T-cell (primary cell): Measurements from ENCODE around the gene C19orf47. TPM values are rescaled to one million over a fixed set of nuclear protein-coding genes. Genes with fewer than 3 reads are reported as not detected.

ENCODE experiments used
- ATAC-seq, 4 experiments: fragments of 200-7000 bp in 3 of 4; fragments of 150-1000 bp in 1 of 4; cut with Tn5 transposase; replicated peaks in 1 of 4; 1 replicate in 3 of 4; 2 replicates in 1 of 4; pipeline ENCODE4 v1.10.0; 2021; ENCODE audit warnings: moderate library complexity in 3 of 4, mild to moderate bottlenecking in 2 of 4, moderate number of reproducible peaks in 1 of 4
- CTCF ChIA-PET, 2 donors: fragments of 300-600 bp; sonication (Branson Sonifier 250); formaldehyde crosslinking; loops; one replicate each; lab custom pipeline; 2022; ENCODE audit warnings: antibody characterized with exemption in 2 of 2; lab: Charles Lee
- POLR2A ChIA-PET, 2 donors: fragments of 300-600 bp; sonication (Branson Sonifier 250); formaldehyde crosslinking; loops; one replicate each; lab custom pipeline; 2022; ENCODE audit warnings: antibody characterized with exemption in 2 of 2; lab: Charles Lee
- DNase-seq, 35 experiments: peaks; one replicate each; pipeline versions ENCODE4 v3.0.0 to v3.0.0-alpha.2; 2013 to 2023
- H3K27ac ChIP-seq: one replicate; pipeline ENCODE4 v1.5.1; 2013; ENCODE audit warnings: low read length
- H3K27me3 ChIP-seq, 2 experiments: replicated peaks in 1 of 2; 1 replicate in 1 of 2; 2 replicates in 1 of 2; pipeline versions ENCODE4 v1.6.1 to v1.7.0; 2013; ENCODE audit warnings: low read length in 1 of 2, mixed read lengths in 1 of 2; ENCODE audit not compliant: control insufficient read depth in 2 of 2, insufficient read depth in 2 of 2; ENCODE audit errors: extremely low read depth in 1 of 2
- H3K36me3 ChIP-seq, 2 donors: 1 replicate in 1 of 2; 2 replicates in 1 of 2; pipeline versions ENCODE4 v1.6.1 to v1.7.0; 2013; ENCODE audit warnings: low read length in 1 of 2; ENCODE audit not compliant: control insufficient read depth in 2 of 2, insufficient read depth in 1 of 2; ENCODE audit errors: extremely low read depth in 1 of 2
- H3K4me1 ChIP-seq, 2 experiments: 1 replicate in 1 of 2; 2 replicates in 1 of 2; pipeline versions ENCODE4 v1.6.1 to v1.7.0; 2013; ENCODE audit warnings: low read length in 2 of 2, mixed read lengths in 1 of 2; ENCODE audit not compliant: insufficient read depth in 2 of 2, control insufficient read depth in 1 of 2; ENCODE audit errors: extremely low read depth in 1 of 2
- H3K4me3 ChIP-seq, 2 donors: 1 replicate in 1 of 2; 2 replicates in 1 of 2; pipeline versions ENCODE4 v1.5.1 to v1.7.0; 2013; ENCODE audit warnings: mild to moderate bottlenecking in 2 of 2, low read length in 1 of 2, moderate library complexity in 1 of 2; ENCODE audit not compliant: control insufficient read depth in 1 of 2; ENCODE audit errors: extremely low read depth in 1 of 2
- H3K9me3 ChIP-seq: 2 replicates; pipeline ENCODE4 v1.7.0; 2013
- H3K27ac Mint-ChIP-seq, 2 donors: one replicate each; pipeline ENCODE4 v1.8.0; 2020 to 2021; ENCODE audit warnings: mild to moderate bottlenecking in 2 of 2, mixed read lengths in 2 of 2
- H3K27me3 Mint-ChIP-seq, 2 donors: one replicate each; pipeline ENCODE4 v1.8.0; 2021 to 2022; ENCODE audit warnings: mixed read lengths in 2 of 2
- H3K36me3 Mint-ChIP-seq: one replicate; pipeline ENCODE4 v1.8.0; 2021; ENCODE audit warnings: mixed read lengths
- H3K4me1 Mint-ChIP-seq, 3 donors: one replicate each; pipeline ENCODE4 v1.8.0; 2020 to 2022; ENCODE audit warnings: mixed read lengths in 3 of 3, mild to moderate bottlenecking in 1 of 3
- H3K4me3 Mint-ChIP-seq, 3 donors: one replicate each; pipeline ENCODE4 v1.8.0; 2020 to 2022; ENCODE audit warnings: mild to moderate bottlenecking in 3 of 3, mixed read lengths in 3 of 3, moderate library complexity in 3 of 3
- H3K9me3 Mint-ChIP-seq, 3 donors: one replicate each; pipeline ENCODE4 v1.8.0; 2020 to 2022; ENCODE audit warnings: mixed read lengths in 3 of 3
- WGBS: methylation state at CpG from one replicate; pipeline ENCODE4 v1.1.5; 2013; ENCODE audit warnings: missing lambda C conversion rate; ENCODE audit not compliant: insufficient coverage; 5-methylcytosine and 5-hydroxymethylcytosine counted together
- total RNA-seq, 35 experiments: library from RNA in 6 of 35; stranded (reverse) in 6 of 35; fragments of 120-200 nt in 1 of 35; gene quantifications; one replicate each; pipeline versions ENCODE4 v1.2.1 to v1.2.4 and lab custom pipeline; 2013 to 2026

The C19orf47 gene
- total RNA-seq (10 to 100 TPM; 12.4 to 14.8 (median 14.5) TPM), total RNA-seq (lab: John Stamatoyannopoulos, UW) (7.6 to 23.5 (median 11.5) reads per million in 29 experiments)
- 8.1 TPM for total RNA-seq (2013)

GRCh38 chr19:40348125-40348913 lies at the start of gene C19orf47, which contains the start of gene PLD3:
Gene C19orf47 (minus strand): TSS chr19:40348397. CDS start chr19:40341857, 6,540 bp downstream.
Gene PLD3 (plus strand): TSS chr19:40348695. CDS start chr19:40366484, 17,789 bp downstream.
- Mint-ChIP-seq H3K9me3 (no peaks in the 10 kb centered on the region), H3K4me3 (peak within 1 kb of the TSS; percentile 82 to 90 (median 85)), H3K27ac (peak within 1 kb of the TSS; percentile 81 to 88), H3K36me3 (peaks cover 6% of the 10 kb centered on the region), H3K4me1 (peaks cover 30 to 37% (median 31%) of the 10 kb centered on the region in 3 donors), H3K27me3 (no peaks in the 10 kb centered on the region)
- Histone ChIP-seq H3K4me1 (peaks cover 6 to 19% of the 10 kb centered on the region in 2 experiments), H3K36me3 (no peaks in the 10 kb centered on the region), H3K27me3 (no peaks in the 10 kb centered on the region), H3K27ac (peak within 1 kb of the TSS; percentile 74), H3K4me3 (peak within 1 kb of the TSS; percentile 68 to 72), H3K9me3 (no peaks in the 10 kb centered on the region)
- under 1% methylated on average over 57 of the region's 77 CpGs for WGBS
- ATAC-seq = peak; percentile 91 to 98 (median 95)
- peak; percentile 91 to 99 (median 98) for DNase-seq
- POLR2A ChIA-PET = interaction anchor here (0.5 to 0.6 kb wide), 2 partner anchors 90 to 980 kb away, joined by 3 read pairs; no protein-coding TSS in a partner anchor
- CTCF ChIA-PET = interaction anchor here in 1 of 2 donors (0.6 to 1.2 kb wide), 7 partner anchors 32 to 1949 kb away, joined by 3 to 6 read pairs (median 4); partner anchors contain the start of genes BLVRB, DYRK1B and RAB4B

GRCh38 chr19:40397568-40397906 lies 49.3 kb upstream of the C19orf47 start:
- H3K4me3 Mint-ChIP-seq = no peak overlapping the region
- no peaks in the 10 kb centered on the region for H3K9me3 Mint-ChIP-seq
- DNase-seq = no peak
- ATAC-seq = no peak
- H3K36me3 Mint-ChIP-seq = peaks cover 4% of the 10 kb centered on the region
- no peaks in the 10 kb centered on the region for H3K27me3 Mint-ChIP-seq
- WGBS = 96% methylated on average over 17 of the region's 22 CpGs
- Histone ChIP-seq H3K9me3 (no peaks in the 10 kb centered on the region), H3K4me1 (peaks cover 0 to 10% of the 10 kb centered on the region in 2 experiments), H3K4me3 (no peak overlapping the region), H3K27me3 (peaks cover 0 to 11% of the 10 kb centered on the region in 2 experiments), H3K27ac (no peak overlapping the region), H3K36me3 (no peaks in the 10 kb centered on the region)
- CTCF ChIA-PET = no interaction called here
- peaks cover 6 to 20% (median 8%) of the 10 kb centered on the region in 3 donors for H3K4me1 Mint-ChIP-seq
- POLR2A ChIA-PET = no interaction called here
- no peak overlapping the region for H3K27ac Mint-ChIP-seq

- H3K4me1 ChIP-seq = peaks cover 0 to 10% of the 10 kb centered on the region in 2 experiments
- ChIA-PET CTCF (no interaction called here), POLR2A (no interaction called here)
- peaks cover 0 to 11% of the 10 kb centered on the region in 2 experiments for H3K27me3 ChIP-seq
- H3K9me3 ChIP-seq = no peaks in the 10 kb centered on the region
- H3K4me1 Mint-ChIP-seq = peaks cover 6 to 20% (median 8%) of the 10 kb centered on the region in 3 donors
- H3K27ac Mint-ChIP-seq = no peak overlapping the region
- no peaks in the 10 kb centered on the region for H3K9me3 Mint-ChIP-seq
- no peak for DNase-seq
- H3K4me3 Mint-ChIP-seq = no peak overlapping the region
- 88% methylated on average over 16 of the region's 20 CpGs for WGBS
- H3K27me3 Mint-ChIP-seq = no peaks in the 10 kb centered on the region
- no peak overlapping the region for H3K27ac ChIP-seq
- no peaks in the 10 kb centered on the region for H3K36me3 ChIP-seq
- ATAC-seq = no peak
- H3K4me3 ChIP-seq = no peak overlapping the region
- H3K36me3 Mint-ChIP-seq = peaks cover 4% of the 10 kb centered on the region
Observed at GRCh38 chr19:40396886-40397567, 48.8 kb upstream of the C19orf47 start.

- no peaks in the 10 kb centered on the region for H3K9me3 Mint-ChIP-seq
- ATAC-seq (no peak), DNase-seq (no peak)
- H3K27ac Mint-ChIP-seq = no peak overlapping the region
- no peak overlapping the region for H3K4me3 Mint-ChIP-seq
- H3K9me3 ChIP-seq = no peaks in the 10 kb centered on the region
- H3K4me1 ChIP-seq = peaks cover 0 to 10% of the 10 kb centered on the region in 2 experiments
- no peak overlapping the region for H3K27ac ChIP-seq
- H3K27me3 ChIP-seq = peaks cover 0 to 11% of the 10 kb centered on the region in 2 experiments
- H3K27me3 Mint-ChIP-seq = no peaks in the 10 kb centered on the region
- ChIA-PET POLR2A (no interaction called here), CTCF (no interaction called here)
- H3K4me1 Mint-ChIP-seq = peaks cover 6 to 17% (median 8%) of the 10 kb centered on the region in 3 donors
- peaks cover 4% of the 10 kb centered on the region for H3K36me3 Mint-ChIP-seq
- H3K36me3 ChIP-seq = no peaks in the 10 kb centered on the region
- no peak overlapping the region for H3K4me3 ChIP-seq
- 91% methylated on average over 9 of the region's 14 CpGs for WGBS
Observed at GRCh38 chr19:40395956-40396355, 47.8 kb upstream of the C19orf47 start.

- ChIA-PET CTCF (interaction anchor here in 1 of 2 donors (0.6 kb wide), 1 partner anchor 13 kb away, joined by 3 read pairs; no protein-coding TSS in a partner anchor), POLR2A (no interaction called here)
- Histone ChIP-seq H3K36me3 (no peaks in the 10 kb centered on the region), H3K4me3 (no peak overlapping the region), H3K27me3 (peaks cover 0 to 11% of the 10 kb centered on the region in 2 experiments), H3K4me1 (peaks cover 0 to 10% of the 10 kb centered on the region in 2 experiments), H3K9me3 (no peaks in the 10 kb centered on the region), H3K27ac (no peak overlapping the region)
- WGBS = 80% methylated on average over 13 of the region's 13 CpGs
- no peak for ATAC-seq
- H3K4me1 Mint-ChIP-seq = peaks cover 6 to 13% (median 8%) of the 10 kb centered on the region in 3 donors
- no peak overlapping the region for H3K4me3 Mint-ChIP-seq
- H3K36me3 Mint-ChIP-seq = peaks cover 4% of the 10 kb centered on the region
- H3K27ac Mint-ChIP-seq = no peak overlapping the region
- DNase-seq = no peak
- H3K27me3 Mint-ChIP-seq = no peaks in the 10 kb centered on the region
- H3K9me3 Mint-ChIP-seq = no peaks in the 10 kb centered on the region
Observed at GRCh38 chr19:40394816-40395210, 46.6 kb upstream of the C19orf47 start.
